ENCODE results near the gene TRMT10B. TPM values are rescaled to one million over a fixed set of nuclear protein-coding genes. Genes with fewer than 3 reads are reported as not detected.
"Not testable (repeated sequence)": the region's sequence is repeated elsewhere in the genome, so short reads cannot be mapped to it uniquely, and the experiment has no call there.

TRMT10B gene
- total and polyA plus RNA-seq, 2 of the 13 experiments (the other 11 are each of a cell fraction or from before 2014, with no cell fraction given), result 3.1 to 3.9 TPM

DNA sequence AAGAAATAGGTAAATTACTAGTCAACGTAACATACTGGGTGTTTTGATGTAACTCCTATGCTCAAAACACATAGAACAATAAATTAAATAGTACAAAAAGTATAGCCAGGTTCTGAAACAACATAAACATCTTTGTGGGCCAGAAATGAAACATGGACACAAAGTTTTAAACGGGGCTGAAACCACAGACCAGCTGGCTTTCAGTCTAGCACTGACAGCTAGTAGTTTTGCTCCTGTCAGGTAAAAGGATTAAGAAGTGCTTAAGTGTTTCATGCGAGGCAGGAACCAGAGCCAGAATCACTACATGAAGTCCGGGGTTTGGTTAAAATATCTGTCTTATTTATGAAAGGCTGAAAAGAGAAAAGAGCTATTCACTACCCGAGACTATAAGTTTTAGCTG is 66.5 kb downstream of the TRMT10B start (continued):
- TF ChIP-seq, protein P1, sequence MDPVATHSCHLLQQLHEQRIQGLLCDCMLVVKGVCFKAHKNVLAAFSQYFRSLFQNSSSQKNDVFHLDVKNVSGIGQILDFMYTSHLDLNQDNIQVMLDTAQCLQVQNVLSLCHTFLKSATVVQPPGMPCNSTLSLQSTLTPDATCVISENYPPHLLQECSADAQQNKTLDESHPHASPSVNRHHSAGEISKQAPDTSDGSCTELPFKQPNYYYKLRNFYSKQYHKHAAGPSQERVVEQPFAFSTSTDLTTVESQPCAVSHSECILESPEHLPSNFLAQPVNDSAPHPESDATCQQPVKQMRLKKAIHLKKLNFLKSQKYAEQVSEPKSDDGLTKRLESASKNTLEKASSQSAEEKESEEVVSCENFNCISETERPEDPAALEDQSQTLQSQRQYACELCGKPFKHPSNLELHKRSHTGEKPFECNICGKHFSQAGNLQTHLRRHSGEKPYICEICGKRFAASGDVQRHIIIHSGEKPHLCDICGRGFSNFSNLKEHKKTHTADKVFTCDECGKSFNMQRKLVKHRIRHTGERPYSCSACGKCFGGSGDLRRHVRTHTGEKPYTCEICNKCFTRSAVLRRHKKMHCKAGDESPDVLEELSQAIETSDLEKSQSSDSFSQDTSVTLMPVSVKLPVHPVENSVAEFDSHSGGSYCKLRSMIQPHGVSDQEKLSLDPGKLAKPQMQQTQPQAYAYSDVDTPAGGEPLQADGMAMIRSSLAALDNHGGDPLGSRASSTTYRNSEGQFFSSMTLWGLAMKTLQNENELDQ (CRISPR knock-in tag; IDR thresholded peaks at IDR 0.05; ENCODE audit: borderline replicate concordance), result no peak
- TF ChIP-seq EED (CRISPR knock-in tag; IDR thresholded peaks at IDR 0.05), result no peak

DNA sequence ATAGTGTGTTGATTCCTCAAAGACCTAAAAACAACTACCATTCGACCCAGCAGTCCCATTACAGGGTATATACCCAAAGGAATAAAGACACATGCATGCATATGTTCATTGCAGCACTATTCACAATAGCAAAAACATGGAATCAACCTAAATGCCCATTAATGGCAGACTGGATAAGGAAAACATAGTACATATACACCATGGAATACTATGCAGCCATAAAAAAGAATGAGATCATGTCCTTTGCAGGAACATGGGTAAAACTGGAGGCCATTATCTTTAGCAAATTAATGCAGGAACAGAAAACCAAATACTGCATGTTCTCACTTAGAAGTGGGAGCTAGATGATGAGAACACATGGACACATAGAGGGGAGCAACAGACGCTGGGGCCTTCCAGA is 71.6 kb downstream of the TRMT10B start:
- H4K20me1 ChIP-seq (ENCODE audit: insufficient read depth, low read length); in situ Hi-C loops (cut with HindIII; ENCODE audit: extremely low pct_ligation_motif_present, low pct_unique_long_range_greater_than_20kb); H3K4me2 ChIP-seq (ENCODE audit: low read depth, low read length); DNase-seq (ENCODE audit: low spot score); H3K79me2 ChIP-seq (ENCODE audit: insufficient read depth, low read length); FAIRE-seq; CTCF ChIA-PET (ENCODE audit: low intra/inter-chr PET ratio, low total read pairs); intact Hi-C loops (cut with micrococcal nuclease; ENCODE audit: unreplicated experiment); H3K9me3 ChIP-seq (ENCODE audit: low read length); H3K4me3 ChIP-seq (replicated peaks in 1 of 3; ENCODE audit: insufficient read depth in 1 of 3, low read depth in 2 of 3, low read length in 3 of 3); H3K27ac ChIP-seq (ENCODE audit: extremely low read length, insufficient read depth, low read length); ATAC-seq; H3K27me3 ChIP-seq (ENCODE audit: control insufficient read depth in 1 of 2, insufficient read depth in 2 of 2, low read length in 2 of 2); H2AFZ ChIP-seq (ENCODE audit: low read length); H3K9ac ChIP-seq (ENCODE audit: insufficient read depth, low read depth, low read length); H3K4me1 ChIP-seq (ENCODE audit: insufficient read depth, low read length); POLR2A ChIA-PET: not testable (repeated sequence)
- WGBS (ENCODE audit: low lambda C conversion rate), result 98% methylated on average over 2 of the region's 2 CpGs
- peaks cover 7 to 23% of the 10 kb centered on the region in 2 experiments; a peak in 4 of 5 replicates for H3K36me3 ChIP-seq (replicated peaks in 1 of 2; ENCODE audit: control insufficient read depth in 1 of 2, insufficient read depth in 2 of 2, low read length in 2 of 2)
- BruUV-seq (replicated peaks), result TSS peak; percentile 14

DNA sequence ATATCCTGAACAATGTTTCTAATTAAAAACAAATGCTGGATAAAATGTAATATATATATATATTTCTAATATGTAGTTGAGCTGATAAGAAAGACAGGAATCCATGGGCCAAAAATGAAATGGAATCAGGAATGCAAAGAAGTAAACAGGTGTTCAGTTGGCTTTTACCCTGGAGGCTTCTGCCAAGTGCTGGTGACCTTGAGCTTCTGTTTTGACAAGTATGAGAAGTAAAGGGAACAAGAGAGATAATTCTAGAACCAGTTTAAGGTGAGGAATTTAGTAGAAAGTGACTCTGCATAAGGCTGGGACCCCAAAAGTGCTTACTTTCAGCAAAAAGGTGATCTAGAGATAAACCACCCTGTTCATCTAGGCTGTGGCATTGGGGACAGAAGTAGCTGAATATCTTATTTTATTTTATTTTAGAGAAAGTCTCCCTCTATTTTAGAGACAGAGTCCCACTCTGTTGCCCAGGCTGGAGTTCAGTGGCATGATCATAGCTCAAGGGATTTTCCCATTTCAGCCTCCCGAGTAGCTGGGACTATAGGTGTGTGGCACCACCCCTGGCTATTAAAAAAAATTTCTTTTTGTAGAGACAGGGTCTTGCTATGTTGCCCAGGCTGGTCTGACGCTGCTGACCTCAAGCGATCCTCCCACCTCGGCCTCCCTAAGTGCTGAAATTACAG is 74.0 kb downstream of the TRMT10B start:
- no peaks in the 10 kb centered on the region for H3K27me3 ChIP-seq (ENCODE audit: control insufficient read depth in 1 of 2, insufficient read depth in 2 of 2, low read length in 2 of 2)
- POLR2A ChIA-PET, result no interaction called here
- H3K79me2 ChIP-seq (ENCODE audit: insufficient read depth, low read length), result no peaks in the 10 kb centered on the region
- ATAC-seq (no peak), DNase-seq (ENCODE audit: low spot score) (no peak), FAIRE-seq (no peak)
- no peak overlapping the region for H3K4me2 ChIP-seq (ENCODE audit: low read depth, low read length)
- TF ChIP-seq BRCA1 (CRISPR knock-in tag; IDR thresholded peaks at IDR 0.05) (no peak), ZNF121 (CRISPR knock-in tag; IDR thresholded peaks at IDR 0.05) (peak; percentile 34; the same call in 1 of the 2 replicates)
- 95% methylated on average over 4 of the region's 4 CpGs for WGBS (ENCODE audit: low lambda C conversion rate)
- H2AFZ ChIP-seq (ENCODE audit: low read length), result no peak overlapping the region
- no peak overlapping the region for H3K4me3 ChIP-seq (replicated peaks in 1 of 3; ENCODE audit: insufficient read depth in 1 of 3, low read depth in 2 of 3, low read length in 3 of 3)
- no peak overlapping the region for H3K9ac ChIP-seq (ENCODE audit: insufficient read depth, low read depth, low read length)
- CTCF ChIA-PET (ENCODE audit: low intra/inter-chr PET ratio, low total read pairs), result no interaction called here
- intact Hi-C loops (cut with micrococcal nuclease; ENCODE audit: unreplicated experiment) (no loop called here), in situ Hi-C loops (cut with HindIII; ENCODE audit: extremely low pct_ligation_motif_present, low pct_unique_long_range_greater_than_20kb) (no loop called here)
- no peaks in the 10 kb centered on the region for H4K20me1 ChIP-seq (ENCODE audit: insufficient read depth, low read length)
- peaks cover 4 to 14% of the 10 kb centered on the region in 2 experiments; a peak in 3 of 5 replicates for H3K36me3 ChIP-seq (replicated peaks in 1 of 2; ENCODE audit: control insufficient read depth in 1 of 2, insufficient read depth in 2 of 2, low read length in 2 of 2)
- no TSS peak for BruUV-seq (replicated peaks)
- no peak overlapping the region for H3K27ac ChIP-seq (ENCODE audit: extremely low read length, insufficient read depth, low read length)
- no peaks in the 10 kb centered on the region for H3K4me1 ChIP-seq (ENCODE audit: insufficient read depth, low read length)
- no peaks in the 10 kb centered on the region for H3K9me3 ChIP-seq (ENCODE audit: low read length)

Other genes with a start within 250 kb of the TRMT10B start
- 2.8 and 3.1 TPM in 2 replicates for gene FBXO10, start 177.4 kb upstream of the TRMT10B start, total RNA-seq (2016; rRNA removed; fragmentation: Illumina TruSeq; extraction: Trizol)
- 5.1 and 6.4 TPM in 2 replicates for gene FBXO10, start 177.4 kb upstream of the TRMT10B start, polyA plus RNA-seq (2011; rRNA removed)
- gene TOMM5, start 161.2 kb upstream of the TRMT10B start, total RNA-seq (2016; rRNA removed; fragmentation: Illumina TruSeq; extraction: Trizol), result 315 and 450 TPM in 2 replicates
- 118 and 147 TPM in 2 replicates for gene TOMM5, start 161.2 kb upstream of the TRMT10B start, polyA plus RNA-seq (2011; rRNA removed)
- gene FRMPD1, start 102.9 kb upstream of the TRMT10B start, total RNA-seq (2016; rRNA removed; fragmentation: Illumina TruSeq; extraction: Trizol), result not detected in 2 replicates
- gene FRMPD1, start 102.9 kb upstream of the TRMT10B start, polyA plus RNA-seq (2011; rRNA removed), result not detected in 2 replicates
- 68.7 and 98.1 TPM in 2 replicates for gene EXOSC3, start 31.3 kb downstream of the TRMT10B start, total RNA-seq (2016; rRNA removed; fragmentation: Illumina TruSeq; extraction: Trizol)
- 12.0 and 17.5 TPM in 2 replicates for gene EXOSC3, start 31.3 kb downstream of the TRMT10B start, polyA plus RNA-seq (2011; rRNA removed)
- gene DCAF10, start 47.0 kb downstream of the TRMT10B start, total RNA-seq (2016; rRNA removed; fragmentation: Illumina TruSeq; extraction: Trizol), result 9.2 and 13.5 TPM in 2 replicates
- gene DCAF10, start 47.0 kb downstream of the TRMT10B start, polyA plus RNA-seq (2011; rRNA removed), result 20.2 and 20.3 TPM in 2 replicates
- 37.7 and 40.7 TPM in 2 replicates for gene SLC25A51, start 150.3 kb downstream of the TRMT10B start, total RNA-seq (2016; rRNA removed; fragmentation: Illumina TruSeq; extraction: Trizol)
- 14.6 and 15.4 TPM in 2 replicates for gene SLC25A51, start 150.3 kb downstream of the TRMT10B start, polyA plus RNA-seq (2011; rRNA removed)